ENCODE results near the gene CALML3.

The CALML3 gene

GRCh38 chr10:5480162-5480941 lies 44.4 kb upstream of the CALML3 start:
- no peak for DNase-seq (ENCODE audit: low read depth)
- no peak for TF ChIP-seq CTCF (IDR thresholded peaks at IDR 0.05; ENCODE audit: insufficient read depth, low read depth, low read length, missing control alignments)

GRCh38 chr10:5481121-5481520 lies 43.6 kb upstream of the CALML3 start:
- H3K4me3 ChIP-seq (ENCODE audit: low read length) = no peak overlapping the region
- DNase-seq (ENCODE audit: low read depth) = peak; percentile 36
- no peak for TF ChIP-seq CTCF (IDR thresholded peaks at IDR 0.05; ENCODE audit: insufficient read depth, low read depth, low read length, missing control alignments)

More at GRCh38 chr10:5480162-5480941, 44.4 kb upstream of the CALML3 start:
- H3K4me3 ChIP-seq (ENCODE audit: low read length) = no peak overlapping the region

GRCh38 chr10:5482016-5482415 lies 42.7 kb upstream of the CALML3 start:
- no peak for DNase-seq (ENCODE audit: low read depth)
- no peak for TF ChIP-seq CTCF (IDR thresholded peaks at IDR 0.05; ENCODE audit: insufficient read depth, low read depth, low read length, missing control alignments)
- no peak overlapping the region for H3K4me3 ChIP-seq (ENCODE audit: low read length)

GRCh38 chr10:5484205-5484604 lies 40.6 kb upstream of the CALML3 start:
- no peak overlapping the region for H3K4me3 ChIP-seq (ENCODE audit: low read length)
- peak; percentile 99 for DNase-seq (ENCODE audit: low read depth)
- no peak for TF ChIP-seq CTCF (IDR thresholded peaks at IDR 0.05; ENCODE audit: insufficient read depth, low read depth, low read length, missing control alignments)

GRCh38 chr10:5485290-5485689 lies 39.5 kb upstream of the CALML3 start:
- DNase-seq (ENCODE audit: low read depth) = no peak
- no peak overlapping the region for H3K4me3 ChIP-seq (ENCODE audit: low read length)
- no peak for TF ChIP-seq CTCF (IDR thresholded peaks at IDR 0.05; ENCODE audit: insufficient read depth, low read depth, low read length, missing control alignments)

- no peak overlapping the region for H3K4me3 ChIP-seq (ENCODE audit: low read length)
- no peak for DNase-seq (ENCODE audit: low read depth)
- no peak for TF ChIP-seq CTCF (IDR thresholded peaks at IDR 0.05; ENCODE audit: insufficient read depth, low read depth, low read length, missing control alignments)
Observed at GRCh38 chr10:5485948-5486852, 38.6 kb upstream of the CALML3 start.
